Measurements from ENCODE around the gene DHRS13.

DNA sequence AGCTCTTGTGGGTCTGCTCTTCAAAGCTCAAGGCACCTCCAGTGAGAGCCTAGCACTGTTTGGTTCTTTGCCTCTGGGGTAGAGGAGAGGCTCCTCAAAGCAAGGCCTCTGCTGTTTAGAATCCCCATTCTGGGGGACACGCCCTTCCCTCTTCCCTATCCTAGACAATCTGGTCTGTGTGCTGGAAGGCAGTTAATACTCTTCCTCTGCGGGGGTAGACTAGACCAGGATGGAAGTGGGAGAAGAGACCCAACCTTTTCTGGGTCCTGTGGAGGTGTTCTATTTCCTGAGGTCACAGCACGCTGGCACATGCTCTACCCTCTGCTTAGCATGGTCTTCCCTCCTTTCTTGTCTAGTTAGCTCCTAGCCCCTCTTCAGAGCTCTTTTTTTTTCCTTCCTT, 40.3 kb downstream of the DHRS13 start:
- no peak for TF ChIP-seq POLR2A (IDR thresholded peaks at IDR 0.05; ENCODE audit: low read length)
- TF ChIP-seq, protein P1, sequence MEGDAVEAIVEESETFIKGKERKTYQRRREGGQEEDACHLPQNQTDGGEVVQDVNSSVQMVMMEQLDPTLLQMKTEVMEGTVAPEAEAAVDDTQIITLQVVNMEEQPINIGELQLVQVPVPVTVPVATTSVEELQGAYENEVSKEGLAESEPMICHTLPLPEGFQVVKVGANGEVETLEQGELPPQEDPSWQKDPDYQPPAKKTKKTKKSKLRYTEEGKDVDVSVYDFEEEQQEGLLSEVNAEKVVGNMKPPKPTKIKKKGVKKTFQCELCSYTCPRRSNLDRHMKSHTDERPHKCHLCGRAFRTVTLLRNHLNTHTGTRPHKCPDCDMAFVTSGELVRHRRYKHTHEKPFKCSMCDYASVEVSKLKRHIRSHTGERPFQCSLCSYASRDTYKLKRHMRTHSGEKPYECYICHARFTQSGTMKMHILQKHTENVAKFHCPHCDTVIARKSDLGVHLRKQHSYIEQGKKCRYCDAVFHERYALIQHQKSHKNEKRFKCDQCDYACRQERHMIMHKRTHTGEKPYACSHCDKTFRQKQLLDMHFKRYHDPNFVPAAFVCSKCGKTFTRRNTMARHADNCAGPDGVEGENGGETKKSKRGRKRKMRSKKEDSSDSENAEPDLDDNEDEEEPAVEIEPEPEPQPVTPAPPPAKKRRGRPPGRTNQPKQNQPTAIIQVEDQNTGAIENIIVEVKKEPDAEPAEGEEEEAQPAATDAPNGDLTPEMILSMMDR (IDR thresholded peaks at IDR 0.05), result no peak
- TF ChIP-seq EP300 (IDR thresholded peaks at IDR 0.05), result no peak
- no peak for TF ChIP-seq RCOR1 (IDR thresholded peaks at IDR 0.05; ENCODE audit: low read depth, low read length)
- TF ChIP-seq JUNB (IDR thresholded peaks at IDR 0.05), result no peak
- TF ChIP-seq CEBPB (IDR thresholded peaks at IDR 0.05), result no peak
- no peak for TF ChIP-seq MAFK (IDR thresholded peaks at IDR 0.05; ENCODE audit: partially characterized antibody)
- TF ChIP-seq, protein P2, sequence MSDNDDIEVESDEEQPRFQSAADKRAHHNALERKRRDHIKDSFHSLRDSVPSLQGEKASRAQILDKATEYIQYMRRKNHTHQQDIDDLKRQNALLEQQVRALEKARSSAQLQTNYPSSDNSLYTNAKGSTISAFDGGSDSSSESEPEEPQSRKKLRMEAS (IDR thresholded peaks at IDR 0.05), result no peak
- no peak for TF ChIP-seq GATA3 (IDR thresholded peaks at IDR 0.05; ENCODE audit: borderline replicate concordance)
- TF ChIP-seq CHD2 (IDR thresholded peaks at IDR 0.05; ENCODE audit: low read length, partially characterized antibody), result no peak

All from A549 (cell line).